Measurements from ENCODE around the gene GLB1L3.
A peak's percentile ranks its signal among the peaks of the same experiment; 100 is the strongest.

Gene GLB1L3

GRCh38 chr11:134238956-134239355, 37.2 kb upstream of the GLB1L3 start:
- H3K36me3 ChIP-seq (replicated peaks) = peaks cover 25% of the 10 kb centered on the region
- TF ChIP-seq, protein P1, sequence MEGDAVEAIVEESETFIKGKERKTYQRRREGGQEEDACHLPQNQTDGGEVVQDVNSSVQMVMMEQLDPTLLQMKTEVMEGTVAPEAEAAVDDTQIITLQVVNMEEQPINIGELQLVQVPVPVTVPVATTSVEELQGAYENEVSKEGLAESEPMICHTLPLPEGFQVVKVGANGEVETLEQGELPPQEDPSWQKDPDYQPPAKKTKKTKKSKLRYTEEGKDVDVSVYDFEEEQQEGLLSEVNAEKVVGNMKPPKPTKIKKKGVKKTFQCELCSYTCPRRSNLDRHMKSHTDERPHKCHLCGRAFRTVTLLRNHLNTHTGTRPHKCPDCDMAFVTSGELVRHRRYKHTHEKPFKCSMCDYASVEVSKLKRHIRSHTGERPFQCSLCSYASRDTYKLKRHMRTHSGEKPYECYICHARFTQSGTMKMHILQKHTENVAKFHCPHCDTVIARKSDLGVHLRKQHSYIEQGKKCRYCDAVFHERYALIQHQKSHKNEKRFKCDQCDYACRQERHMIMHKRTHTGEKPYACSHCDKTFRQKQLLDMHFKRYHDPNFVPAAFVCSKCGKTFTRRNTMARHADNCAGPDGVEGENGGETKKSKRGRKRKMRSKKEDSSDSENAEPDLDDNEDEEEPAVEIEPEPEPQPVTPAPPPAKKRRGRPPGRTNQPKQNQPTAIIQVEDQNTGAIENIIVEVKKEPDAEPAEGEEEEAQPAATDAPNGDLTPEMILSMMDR (IDR thresholded peaks at IDR 0.05; ENCODE audit: low read depth, low read length, missing control alignments) = no peak
- in situ Hi-C loops (cut with HindIII; ENCODE audit: low pct_ligation_motif_present, low sequenced_read_pairs) = no loop called here

GRCh38 chr11:134240592-134240991, 35.6 kb upstream of the GLB1L3 start:
- TF ChIP-seq, protein P1 (IDR thresholded peaks at IDR 0.05; ENCODE audit: low read depth, low read length, missing control alignments) = no peak
- no peaks in the 10 kb centered on the region for H3K27me3 ChIP-seq (replicated peaks)
- no peak for DNase-seq
- in situ Hi-C loops (cut with HindIII; ENCODE audit: low pct_ligation_motif_present, low sequenced_read_pairs) = no loop called here
- no peak overlapping the region for H3K27ac ChIP-seq
- H3K4me3 ChIP-seq (ENCODE audit: low read depth, low read length) = no peak overlapping the region
- H3K36me3 ChIP-seq (replicated peaks) = peaks cover 38% of the 10 kb centered on the region

More at GRCh38 chr11:134238956-134239355, 37.2 kb upstream of the GLB1L3 start:
- H3K27me3 ChIP-seq (replicated peaks) = no peaks in the 10 kb centered on the region
- no peak overlapping the region for H3K4me3 ChIP-seq (ENCODE audit: low read depth, low read length)
- DNase-seq = no peak
- H3K27ac ChIP-seq = no peak overlapping the region

DNA sequence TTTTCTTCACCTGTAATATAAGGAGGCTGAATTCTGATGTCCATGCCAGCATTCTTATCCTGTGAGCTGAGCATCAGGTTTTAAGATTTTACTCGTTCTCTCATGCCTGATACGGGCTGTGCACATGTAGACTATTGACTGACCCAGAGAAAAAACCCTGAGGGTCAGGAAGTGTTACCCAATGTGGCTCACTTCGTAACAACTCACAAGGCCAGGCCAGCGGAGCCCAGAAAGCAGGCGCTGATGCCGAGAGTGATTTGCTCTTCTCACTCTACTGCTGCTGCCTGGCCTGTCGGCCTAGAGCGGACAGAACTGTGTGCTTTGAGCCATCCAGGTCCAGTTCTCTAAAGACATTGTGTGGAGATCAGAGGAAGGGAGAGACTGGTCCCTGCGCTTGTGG, 33.8 kb upstream of the GLB1L3 start:
- Histone ChIP-seq H3K27me3 (replicated peaks) (no peaks in the 10 kb centered on the region), H3K4me3 (ENCODE audit: low read depth, low read length) (no peak overlapping the region), H3K36me3 (replicated peaks) (peaks cover 42% of the 10 kb centered on the region), H3K27ac (no peak overlapping the region)
- in situ Hi-C loops (cut with HindIII; ENCODE audit: low pct_ligation_motif_present, low sequenced_read_pairs) = no loop called here
- no peak for DNase-seq
- TF ChIP-seq, protein P1 (IDR thresholded peaks at IDR 0.05; ENCODE audit: low read depth, low read length, missing control alignments) = no peak

GRCh38 chr11:134243913-134244312, 32.3 kb upstream of the GLB1L3 start:
- Histone ChIP-seq H3K27ac (no peak overlapping the region), H3K36me3 (replicated peaks) (peaks cover 48% of the 10 kb centered on the region), H3K27me3 (replicated peaks) (no peaks in the 10 kb centered on the region), H3K4me3 (ENCODE audit: low read depth, low read length) (no peak overlapping the region)
- in situ Hi-C loops (cut with HindIII; ENCODE audit: low pct_ligation_motif_present, low sequenced_read_pairs) = no loop called here
- no peak for DNase-seq
- TF ChIP-seq, protein P1 (IDR thresholded peaks at IDR 0.05; ENCODE audit: low read depth, low read length, missing control alignments) = no peak

DNA sequence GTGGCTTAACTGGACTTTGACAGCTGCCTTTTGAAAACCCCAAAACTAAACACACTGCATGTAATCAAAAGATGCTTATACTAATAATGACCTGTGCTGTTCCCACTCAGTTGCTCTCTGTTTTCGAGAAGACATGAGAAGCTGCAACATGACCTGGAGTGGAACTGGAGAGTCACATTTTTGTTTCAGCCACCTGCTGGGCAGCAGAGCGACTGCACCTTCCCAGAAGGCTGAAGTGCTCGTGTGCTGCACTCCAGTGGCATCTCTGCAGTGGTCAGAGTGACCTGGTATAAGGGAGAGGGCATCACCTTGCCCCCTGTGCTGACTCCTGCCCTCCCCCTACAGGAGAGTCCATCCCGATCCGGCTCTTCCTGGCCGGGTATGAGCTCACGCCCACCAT, 31.6 kb upstream of the GLB1L3 start:
- H3K27me3 ChIP-seq (replicated peaks) = no peaks in the 10 kb centered on the region
- TF ChIP-seq, protein P1 (IDR thresholded peaks at IDR 0.05; ENCODE audit: low read depth, low read length, missing control alignments) = peak; percentile 69
- H3K27ac ChIP-seq = no peak overlapping the region
- in situ Hi-C loops (cut with HindIII; ENCODE audit: low pct_ligation_motif_present, low sequenced_read_pairs) = no loop called here
- H3K36me3 ChIP-seq (replicated peaks) = peaks cover 44% of the 10 kb centered on the region
- DNase-seq = no peak
- H3K4me3 ChIP-seq (ENCODE audit: low read depth, low read length) = no peak overlapping the region

DNA sequence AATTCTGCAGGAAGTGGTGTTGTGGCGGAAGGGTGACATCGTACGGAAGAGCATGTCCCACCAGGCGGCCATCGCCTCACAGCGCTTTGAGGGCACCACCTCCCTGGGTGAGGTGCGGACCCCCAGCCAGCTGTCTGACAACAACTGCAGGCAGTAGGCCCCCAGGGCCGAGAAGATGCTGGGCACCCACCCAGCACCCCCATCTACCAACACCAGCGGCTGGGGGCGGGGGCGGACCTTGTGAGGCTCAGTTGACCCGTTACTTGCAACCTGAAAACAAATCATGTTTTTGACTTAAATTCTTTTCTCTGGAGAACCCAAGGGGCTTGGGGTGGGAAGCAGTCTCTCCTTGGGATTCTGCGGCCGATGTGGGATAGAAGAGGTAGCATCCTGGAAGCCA, 30.7 kb upstream of the GLB1L3 start:
- H3K36me3 ChIP-seq (replicated peaks) = peaks cover 51% of the 10 kb centered on the region
- H3K27me3 ChIP-seq (replicated peaks) = no peaks in the 10 kb centered on the region
- no peak for DNase-seq
- no peak overlapping the region for H3K27ac ChIP-seq
- H3K4me3 ChIP-seq (ENCODE audit: low read depth, low read length) = no peak overlapping the region
- TF ChIP-seq, protein P1 (IDR thresholded peaks at IDR 0.05; ENCODE audit: low read depth, low read length, missing control alignments) = no peak
- in situ Hi-C loops (cut with HindIII; ENCODE audit: low pct_ligation_motif_present, low sequenced_read_pairs) = no loop called here
